IMR-90 (cell line): ENCODE measurements around the gene PHC3.

Experiments used
- BHLHE40 ChIP-seq: fragments of 150-350 bp; IDR thresholded peaks from 2 replicates; pipeline ENCODE4 v1.6.1; 2016; ENCODE audit warnings: mild to moderate bottlenecking, low read depth, low read length
- CEBPB ChIP-seq: IDR thresholded peaks from 2 replicates; pipeline ENCODE4 v1.6.1; 2012; ENCODE audit warnings: low read depth, low read length, improper control_type of control experiment
- CHD1 ChIP-seq: IDR thresholded peaks from 2 replicates; pipeline ENCODE4 v1.6.1; 2012; ENCODE audit warnings: low read depth, low read length, improper control_type of control experiment
- CTCF ChIP-seq: conservative IDR thresholded peaks from 2 replicates; pipeline ENCODE4 v1.5.1; 2012; ENCODE audit warnings: mild to moderate bottlenecking, low read depth, low read length, improper control_type of control experiment
- ELK1 ChIP-seq: fragments of 150-350 bp; IDR thresholded peaks from 2 replicates; pipeline ENCODE4 v1.6.1; 2016; ENCODE audit warnings: low read depth, mild to moderate bottlenecking, low read length, moderate library complexity, borderline replicate concordance
- MAFK ChIP-seq: IDR thresholded peaks from 2 replicates; pipeline ENCODE4 v1.6.1; 2012; ENCODE audit warnings: low read depth, low read length, improper control_type of control experiment
- MAZ ChIP-seq: IDR thresholded peaks from 2 replicates; pipeline ENCODE4 v1.6.1; 2012; ENCODE audit warnings: low read depth, mild to moderate bottlenecking, low read length, improper control_type of control experiment, moderate library complexity, borderline replicate concordance
- MXI1 ChIP-seq: IDR thresholded peaks from 2 replicates; pipeline ENCODE4 v1.6.1; 2012; ENCODE audit warnings: low read depth, mild to moderate bottlenecking, low read length, moderate library complexity, borderline replicate concordance
- POLR2A ChIP-seq: IDR thresholded peaks from 2 replicates; pipeline ENCODE4 v1.6.1; 2012; ENCODE audit warnings: mild to moderate bottlenecking, low read depth, low read length
- RAD21 ChIP-seq: IDR thresholded peaks from 2 replicates; pipeline ENCODE4 v1.6.1; 2012; ENCODE audit warnings: low read length, improper control_type of control experiment
- RCOR1 ChIP-seq: IDR thresholded peaks from 2 replicates; pipeline ENCODE4 v1.6.1; 2012; ENCODE audit warnings: mild to moderate bottlenecking, low read length, improper control_type of control experiment; ENCODE audit not compliant: insufficient replicate concordance
- RFX5 ChIP-seq: IDR thresholded peaks from 2 replicates; pipeline ENCODE4 v1.8.0; 2012; ENCODE audit warnings: low read depth, mild to moderate bottlenecking, low read length, moderate library complexity
- SMC3 ChIP-seq: fragments of 150-350 bp; IDR thresholded peaks from 2 replicates; pipeline ENCODE4 v1.6.1; 2016; ENCODE audit warnings: low read depth, mild to moderate bottlenecking, antibody characterized with exemption, low read length, moderate library complexity
- USF2 ChIP-seq: fragments of 150-350 bp; IDR thresholded peaks from 2 replicates; pipeline ENCODE4 v1.6.1; 2017; ENCODE audit warnings: mild to moderate bottlenecking, antibody characterized with exemption, low read length, low read depth

GRCh38 chr3:170076715-170077238 lies 104.8 kb downstream of the PHC3 start:
- TF ChIP-seq CTCF (no peak), POLR2A (no peak), MAFK (no peak), CEBPB (peak; percentile 22; the same call in 1 of the 2 replicates), USF2 (no peak), RAD21 (no peak), CHD1 (no peak), RFX5 (no peak), ELK1 (no peak), BHLHE40 (peak; percentile 86), RCOR1 (no peak), MAZ (no peak), SMC3 (no peak), MXI1 (no peak)
